Gastrocnemius medialis (tissue), 4 donors: ENCODE measurements around the gene TNNI3K. TPM values are rescaled to one million over a fixed set of nuclear protein-coding genes. Genes with fewer than 3 reads are reported as not detected.

Source experiments
- ATAC-seq, 2 donors: fragments of 150-250 bp; one replicate each; pipeline ENCODE4 v1.9.1; 2016
- DNase-seq, 2 donors: peaks; one replicate each; pipeline ENCODE4 v3.0.0-alpha.2; 2019
- H3K27ac ChIP-seq, 4 donors: fragments of 200-600 bp; sonication (generic); 1 replicate in 1 of 4; 2 replicates in 3 of 4; pipeline ENCODE4 v1.5.1; 2016 to 2018; ENCODE audit warnings: mild to moderate bottlenecking in 2 of 4, moderate library complexity in 1 of 4
- H3K27me3 ChIP-seq, 3 donors: fragments of 200-600 bp; sonication (generic) in 2 of 3; 1 replicate in 1 of 3; 2 replicates in 2 of 3; pipeline versions ENCODE4 v1.5.1 to v1.6.0; 2016 to 2019; ENCODE audit warnings: mild to moderate bottlenecking in 1 of 3, moderate library complexity in 1 of 3
- H3K36me3 ChIP-seq, 2 donors: fragments of 200-600 bp; sonication (generic) in 1 of 2; one replicate each; pipeline ENCODE4 v1.5.1; 2017 to 2018
- H3K4me1 ChIP-seq, 2 donors: fragments of 200-600 bp; sonication (generic) in 1 of 2; one replicate each; pipeline ENCODE4 v1.5.1; 2016 to 2017; ENCODE audit warnings: mild to moderate bottlenecking in 2 of 2
- H3K4me3 ChIP-seq, 4 donors: fragments of 200-600 bp; sonication (generic) in 3 of 4; 1 replicate in 1 of 4; 2 replicates in 3 of 4; pipeline ENCODE4 v1.5.1; 2016 to 2019; ENCODE audit warnings: mild to moderate bottlenecking in 2 of 4
- H3K9me3 ChIP-seq, 3 donors: fragments of 200-600 bp; sonication (generic) in 2 of 3; 1 replicate in 1 of 3; 2 replicates in 2 of 3; pipeline ENCODE4 v1.5.1; 2016 to 2019
- POLR2A ChIP-seq, 2 donors: fragments of 450-650 bp; IDR thresholded peaks; one replicate each; pipeline ENCODE4 v1.6.1; 2017; ENCODE audit warnings: antibody characterized with exemption in 2 of 2, mild to moderate bottlenecking in 2 of 2, moderate library complexity in 2 of 2
- in situ Hi-C, 4 donors: fragments of 200-750 bp; cut with MboI; loops; one replicate each; pipeline versions ENCODE4 v1.15.0 to v1.8.0; 2017; ENCODE audit warnings: low sequenced_read_pairs in 4 of 4
- intact Hi-C: fragments of 100-400 bp; cut with DNase I; formaldehyde crosslinking; loops from one replicate; pipeline ENCODE4 v1.15.1; 2023; ENCODE audit warnings: low total_unique reads
- total RNA-seq, 4 donors: library from RNA; depleted of rRNA; stranded (reverse); fragments of >200 nt; gene quantifications; one replicate each; pipeline versions ENCODE4 v1.1.0 to v1.2.3, GENCODE V29; 2016
- TF ChIP-seq, protein P1 (sequence below), 5 experiments: fragments of 450-650 bp in 3 of 5; fragments of 200-600 bp in 2 of 5; sonication (generic) in 2 of 5; IDR thresholded peaks in 4 of 5; conservative IDR thresholded peaks in 1 of 5; 1 replicate in 4 of 5; 2 replicates in 1 of 5; pipeline ENCODE4 v1.5.1; 2016 to 2019; ENCODE audit warnings: antibody characterized with exemption in 5 of 5, mild to moderate bottlenecking in 3 of 5, moderate library complexity in 3 of 5

TNNI3K gene
- total RNA-seq, 4 donors from 2014 or later: 0.39 to 8.6 (median 4.0) TPM

DNA sequence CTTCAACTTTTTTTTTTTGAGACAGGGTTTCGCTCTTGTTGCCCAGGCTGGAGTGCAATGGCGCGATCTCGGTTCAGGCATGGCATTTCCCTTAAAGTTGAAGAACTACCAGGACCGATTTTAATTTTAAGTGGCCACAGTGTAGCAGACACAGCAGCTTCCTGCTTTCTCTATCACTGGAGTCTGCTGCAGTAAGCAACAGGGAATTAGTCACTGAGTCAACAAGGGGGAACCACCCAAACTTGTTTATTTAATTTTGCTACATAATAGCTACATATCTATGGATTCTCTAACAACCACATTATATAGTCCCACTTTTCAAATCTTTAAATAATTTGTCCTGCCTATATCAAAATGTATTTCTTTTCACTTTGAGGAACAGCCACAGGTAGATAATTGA, 12.5 kb upstream of the TNNI3K start:
- Histone ChIP-seq H3K4me1 (no peaks in the 10 kb centered on the region), H3K27ac (no peak overlapping the region), H3K9me3 (no peaks in the 10 kb centered on the region), H3K4me3 (no peak overlapping the region), H3K27me3 (no peaks in the 10 kb centered on the region), H3K36me3 (no peaks in the 10 kb centered on the region)
- TF ChIP-seq, protein P1, sequence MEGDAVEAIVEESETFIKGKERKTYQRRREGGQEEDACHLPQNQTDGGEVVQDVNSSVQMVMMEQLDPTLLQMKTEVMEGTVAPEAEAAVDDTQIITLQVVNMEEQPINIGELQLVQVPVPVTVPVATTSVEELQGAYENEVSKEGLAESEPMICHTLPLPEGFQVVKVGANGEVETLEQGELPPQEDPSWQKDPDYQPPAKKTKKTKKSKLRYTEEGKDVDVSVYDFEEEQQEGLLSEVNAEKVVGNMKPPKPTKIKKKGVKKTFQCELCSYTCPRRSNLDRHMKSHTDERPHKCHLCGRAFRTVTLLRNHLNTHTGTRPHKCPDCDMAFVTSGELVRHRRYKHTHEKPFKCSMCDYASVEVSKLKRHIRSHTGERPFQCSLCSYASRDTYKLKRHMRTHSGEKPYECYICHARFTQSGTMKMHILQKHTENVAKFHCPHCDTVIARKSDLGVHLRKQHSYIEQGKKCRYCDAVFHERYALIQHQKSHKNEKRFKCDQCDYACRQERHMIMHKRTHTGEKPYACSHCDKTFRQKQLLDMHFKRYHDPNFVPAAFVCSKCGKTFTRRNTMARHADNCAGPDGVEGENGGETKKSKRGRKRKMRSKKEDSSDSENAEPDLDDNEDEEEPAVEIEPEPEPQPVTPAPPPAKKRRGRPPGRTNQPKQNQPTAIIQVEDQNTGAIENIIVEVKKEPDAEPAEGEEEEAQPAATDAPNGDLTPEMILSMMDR (IDR thresholded peaks at IDR 0.05 in 4 of 5, conservative IDR thresholded peaks at IDR 0.05 in 1 of 5): no peak
- intact Hi-C loops: no loop called here
- in situ Hi-C loops: no loop called here
- ATAC-seq: no peak
- no peak for DNase-seq

DNA sequence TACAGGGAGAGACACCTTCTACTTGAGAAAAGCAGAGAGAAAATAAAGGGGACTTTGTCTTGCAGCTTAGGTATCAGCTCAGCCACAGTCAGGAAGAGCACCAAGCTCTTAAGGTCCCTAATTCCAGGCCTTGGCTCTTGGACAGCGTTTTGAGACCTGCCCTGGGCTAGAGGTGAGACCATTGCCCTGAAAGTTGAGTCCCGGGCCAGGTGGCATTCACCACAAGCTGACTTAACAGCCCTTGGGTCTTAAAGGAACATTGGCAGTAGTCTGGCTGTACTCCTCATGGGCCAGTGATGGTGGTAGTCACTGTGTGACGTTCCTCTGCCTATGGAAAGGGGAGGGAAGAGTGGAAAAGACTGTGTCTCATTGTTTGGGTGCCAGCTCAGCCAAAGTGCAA, 11.7 kb upstream of the TNNI3K start:
- Histone ChIP-seq H3K36me3 (no peaks in the 10 kb centered on the region), H3K4me1 (no peaks in the 10 kb centered on the region), H3K4me3 (no peak overlapping the region), H3K9me3 (no peaks in the 10 kb centered on the region), H3K27ac (no peak overlapping the region), H3K27me3 (no peaks in the 10 kb centered on the region)
- in situ Hi-C loops: no loop called here
- intact Hi-C loops: no loop called here
- DNase-seq (no peak), ATAC-seq (no peak)
- no peak for TF ChIP-seq POLR2A (IDR thresholded peaks at IDR 0.05)
- TF ChIP-seq, protein P1 (IDR thresholded peaks at IDR 0.05 in 4 of 5, conservative IDR thresholded peaks at IDR 0.05 in 1 of 5): no peak

DNA sequence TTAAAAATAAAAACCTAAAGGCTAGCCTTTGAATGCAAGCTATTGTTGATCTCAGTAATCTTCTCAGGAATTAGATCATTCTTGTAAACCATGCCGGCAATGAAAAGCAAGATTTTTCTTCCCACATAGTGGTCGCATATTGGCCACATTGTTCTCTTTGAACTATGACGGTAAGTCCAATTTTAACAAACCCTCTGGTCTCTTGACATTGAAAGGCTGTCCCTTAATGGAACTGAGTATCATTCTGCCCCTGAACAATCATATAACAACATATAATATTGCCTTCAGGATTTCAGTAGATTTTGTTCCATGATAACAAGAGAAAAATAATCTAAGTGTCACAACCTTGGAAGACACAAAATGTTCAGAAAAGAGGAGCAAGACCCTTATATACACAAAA, 1.3 kb downstream of the TNNI3K start:
- no peak overlapping the region for H3K4me3 ChIP-seq
- no peak for TF ChIP-seq POLR2A (IDR thresholded peaks at IDR 0.05)
- TF ChIP-seq, protein P1 (IDR thresholded peaks at IDR 0.05 in 4 of 5, conservative IDR thresholded peaks at IDR 0.05 in 1 of 5): no peak
- H3K36me3 ChIP-seq: peaks cover 0 to 7% of the 10 kb centered on the region in 2 donors
- H3K4me1 ChIP-seq: no peaks in the 10 kb centered on the region
- no peaks in the 10 kb centered on the region for H3K27me3 ChIP-seq
- H3K27ac ChIP-seq: no peak overlapping the region
- intact Hi-C loops (no loop called here), in situ Hi-C loops (no loop called here)
- H3K9me3 ChIP-seq: no peaks in the 10 kb centered on the region
- DNase-seq (no peak), ATAC-seq (no peak)

DNA sequence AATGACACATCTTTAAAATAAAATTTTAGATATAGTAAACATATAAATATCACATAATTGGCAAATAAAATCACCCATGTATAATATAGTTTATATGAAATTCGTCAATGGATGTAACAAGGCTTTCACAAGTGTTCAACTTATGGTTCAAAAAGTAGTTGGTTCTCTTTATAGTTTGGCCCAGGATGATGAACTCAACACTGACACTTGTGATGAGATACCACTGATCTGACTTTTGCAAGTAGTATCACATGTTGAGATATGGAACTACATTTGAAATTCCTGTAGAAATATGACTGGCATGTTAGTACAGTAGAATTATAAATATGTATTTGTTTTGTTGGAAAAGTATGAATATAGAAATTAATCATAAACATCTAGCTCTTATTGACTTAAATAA, 1.8 kb downstream of the TNNI3K start:
- no peak for ATAC-seq
- intact Hi-C loops: no loop called here
- Histone ChIP-seq H3K36me3 (peaks cover 0 to 7% of the 10 kb centered on the region in 2 donors), H3K27ac (no peak overlapping the region), H3K9me3 (no peaks in the 10 kb centered on the region), H3K4me1 (no peaks in the 10 kb centered on the region), H3K4me3 (no peak overlapping the region), H3K27me3 (no peaks in the 10 kb centered on the region)
- no peak for DNase-seq
- TF ChIP-seq, protein P1 (IDR thresholded peaks at IDR 0.05 in 4 of 5, conservative IDR thresholded peaks at IDR 0.05 in 1 of 5): no peak
- no peak for TF ChIP-seq POLR2A (IDR thresholded peaks at IDR 0.05)
- in situ Hi-C loops: no loop called here

DNA sequence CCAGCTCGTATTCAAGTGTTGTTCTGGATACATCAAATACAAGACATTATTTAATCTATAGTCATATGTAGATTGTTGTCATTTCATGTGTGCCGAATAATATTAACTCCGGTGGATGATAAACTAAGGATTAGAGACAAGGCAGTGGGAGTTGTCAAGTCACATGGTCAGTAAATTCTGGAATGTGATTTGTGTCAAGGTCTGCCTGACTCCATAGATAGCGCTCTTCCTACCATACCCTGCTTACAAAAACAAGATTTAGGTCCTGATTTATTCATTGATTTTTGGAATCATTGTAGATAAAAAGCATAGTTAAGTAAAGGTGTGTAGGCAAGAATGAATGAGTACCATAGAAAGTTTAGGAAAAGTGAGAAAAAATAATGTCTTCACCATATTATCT, 2.6 kb downstream of the TNNI3K start:
- DNase-seq (no peak), ATAC-seq (no peak)
- Histone ChIP-seq H3K27me3 (no peaks in the 10 kb centered on the region), H3K36me3 (peaks cover 0 to 7% of the 10 kb centered on the region in 2 donors), H3K9me3 (no peaks in the 10 kb centered on the region), H3K4me1 (no peaks in the 10 kb centered on the region), H3K27ac (no peak overlapping the region), H3K4me3 (no peak overlapping the region)
- in situ Hi-C loops: no loop called here
- intact Hi-C loops: no loop called here
- TF ChIP-seq, protein P1 (IDR thresholded peaks at IDR 0.05 in 4 of 5, conservative IDR thresholded peaks at IDR 0.05 in 1 of 5): no peak
- TF ChIP-seq POLR2A (IDR thresholded peaks at IDR 0.05): no peak
